Lower leg skin (tissue), 3 donors: Measurements from ENCODE around the gene RAB9B.

Experiments
- CTCF ChIP-seq, 3 donors: fragments of 450-650 bp; IDR thresholded peaks; one replicate each; pipeline ENCODE4 v1.5.1; 2016; ENCODE audit warnings: antibody characterized with exemption in 3 of 3, mild to moderate bottlenecking in 3 of 3, moderate library complexity in 2 of 3
- POLR2A ChIP-seq, 2 donors: fragments of 450-650 bp; IDR thresholded peaks; one replicate each; pipeline ENCODE4 v1.6.1; 2016 to 2017; ENCODE audit warnings: antibody characterized with exemption in 2 of 2, mild to moderate bottlenecking in 1 of 2, moderate library complexity in 1 of 2

GRCh38 chrX:103783971-103784370 lies 48.1 kb downstream of the RAB9B start:
- TF ChIP-seq CTCF (IDR thresholded peaks at IDR 0.05) (no peak), POLR2A (IDR thresholded peaks at IDR 0.05) (no peak)
